Natural killer cell (primary cell): Measurements from ENCODE around the gene STX16. TPM values are rescaled to one million over a fixed set of nuclear protein-coding genes. Genes with fewer than 3 reads are reported as not detected.

Source experiments
- ATAC-seq, 3 donors: fragments of 150-1000 bp in 2 of 3; fragments of 200-7000 bp in 1 of 3; cut with Tn5 transposase; 1 replicate in 1 of 3; 2 replicates in 2 of 3; pipeline ENCODE4 v1.10.0; 2021; ENCODE audit warnings: mild to moderate bottlenecking in 2 of 3, moderate library complexity in 2 of 3
- DNase-seq, 2 donors: peaks; one replicate each; pipeline versions ENCODE4 v3.0.0 to v3.0.0-alpha.2; 2013 to 2021; ENCODE audit warnings: mixed read lengths in 1 of 2
- H3K27ac ChIP-seq: one replicate; pipeline ENCODE4 v1.5.1; 2013; ENCODE audit warnings: mild to moderate bottlenecking, low read length
- H3K27me3 ChIP-seq: one replicate; pipeline ENCODE4 v1.6.1; 2013; ENCODE audit warnings: low read length; ENCODE audit not compliant: control insufficient read depth, insufficient read depth
- H3K36me3 ChIP-seq: one replicate; pipeline ENCODE4 v1.6.1; 2013; ENCODE audit warnings: low read length; ENCODE audit not compliant: control insufficient read depth, insufficient read depth
- H3K4me1 ChIP-seq: one replicate; pipeline ENCODE4 v1.6.1; 2013; ENCODE audit warnings: low read length; ENCODE audit not compliant: control insufficient read depth, insufficient read depth
- H3K4me3 ChIP-seq: one replicate; pipeline ENCODE4 v1.5.1; 2013; ENCODE audit warnings: low read length
- H3K9me3 ChIP-seq: one replicate; pipeline ENCODE4 v1.6.1; 2013; ENCODE audit warnings: low read length; ENCODE audit not compliant: control insufficient read depth, insufficient read depth
- H3K27ac Mint-ChIP-seq, 2 donors: one replicate each; pipeline ENCODE4 v1.8.0; 2022; ENCODE audit warnings: mild to moderate bottlenecking in 2 of 2, mixed read lengths in 2 of 2, moderate library complexity in 1 of 2
- H3K27me3 Mint-ChIP-seq, 2 donors: one replicate each; pipeline ENCODE4 v1.8.0; 2022; ENCODE audit warnings: low read depth in 2 of 2, mixed read lengths in 2 of 2
- H3K36me3 Mint-ChIP-seq: one replicate; pipeline ENCODE4 v1.8.0; 2022; ENCODE audit warnings: mixed read lengths
- H3K4me1 Mint-ChIP-seq, 2 donors: one replicate each; pipeline ENCODE4 v1.8.0; 2022; ENCODE audit warnings: mixed read lengths in 2 of 2
- H3K4me3 Mint-ChIP-seq: one replicate; pipeline ENCODE4 v1.8.0; 2022; ENCODE audit warnings: mild to moderate bottlenecking, moderate library complexity, mixed read lengths
- H3K9me3 Mint-ChIP-seq, 2 donors: one replicate each; pipeline ENCODE4 v1.8.0; 2022; ENCODE audit warnings: mixed read lengths in 2 of 2
- WGBS: methylation state at CpG from one replicate; pipeline ENCODE4 v1.1.7; 2013; ENCODE audit warnings: missing lambda C conversion rate; ENCODE audit not compliant: insufficient coverage; 5-methylcytosine and 5-hydroxymethylcytosine counted together
- intact Hi-C: fragments of 100-400 bp; cut with micrococcal nuclease; formaldehyde crosslinking; loops from one replicate; pipeline ENCODE4 v1.14.2; 2022
- total RNA-seq, 4 donors: library from RNA; stranded (reverse); fragments of 120-200 nt in 1 of 4; gene quantifications; one replicate each; pipeline versions ENCODE4 v1.2.3 to v1.2.4, GENCODE V29; 2013 to 2022
- TF ChIP-seq, protein P1 (sequence below): fragments of 200-600 bp; IDR thresholded peaks from one replicate; pipeline ENCODE4 v1.8.0; 2022; ENCODE audit warnings: antibody characterized with exemption

The STX16 gene
- total RNA-seq, 3 donors from 2014 or later (not counting 1 experiment from before 2014, with no cell fraction given), result 136 to 146 (median 143) TPM

DNA sequence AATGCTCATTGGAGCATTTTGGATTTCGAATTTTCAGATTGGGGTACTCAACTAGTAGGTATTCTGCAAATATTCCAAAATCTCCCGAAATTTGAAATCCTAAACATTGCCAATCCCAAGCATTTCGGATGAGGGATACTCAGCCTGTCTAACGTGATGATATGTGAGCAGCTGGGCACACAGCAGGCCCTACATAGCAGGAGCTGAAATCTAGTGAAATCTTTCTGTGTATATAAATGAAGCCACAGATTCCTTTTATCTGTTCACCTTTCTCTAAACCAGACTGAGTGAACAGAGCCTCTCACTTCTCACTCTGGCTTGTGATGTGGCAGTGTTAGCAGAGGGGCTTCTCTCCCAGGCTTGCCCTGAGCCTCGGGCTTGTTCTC, 17.8 kb downstream of the STX16 start:
- Histone ChIP-seq H3K4me1 (no peaks in the 10 kb centered on the region), H3K27me3 (no peaks in the 10 kb centered on the region), H3K36me3 (peaks cover 50% of the 10 kb centered on the region), H3K27ac (no peak overlapping the region), H3K9me3 (no peaks in the 10 kb centered on the region), H3K4me3 (no peak overlapping the region)
- Mint-ChIP-seq H3K36me3 (peaks cover 5% of the 10 kb centered on the region), H3K4me1 (peaks cover 10% of the 10 kb centered on the region in 2 donors), H3K27ac (no peak overlapping the region), H3K9me3 (no peaks in the 10 kb centered on the region), H3K27me3 (no peaks in the 10 kb centered on the region), H3K4me3 (no peak overlapping the region)
- intact Hi-C loops, result no loop called here
- TF ChIP-seq, protein P1, sequence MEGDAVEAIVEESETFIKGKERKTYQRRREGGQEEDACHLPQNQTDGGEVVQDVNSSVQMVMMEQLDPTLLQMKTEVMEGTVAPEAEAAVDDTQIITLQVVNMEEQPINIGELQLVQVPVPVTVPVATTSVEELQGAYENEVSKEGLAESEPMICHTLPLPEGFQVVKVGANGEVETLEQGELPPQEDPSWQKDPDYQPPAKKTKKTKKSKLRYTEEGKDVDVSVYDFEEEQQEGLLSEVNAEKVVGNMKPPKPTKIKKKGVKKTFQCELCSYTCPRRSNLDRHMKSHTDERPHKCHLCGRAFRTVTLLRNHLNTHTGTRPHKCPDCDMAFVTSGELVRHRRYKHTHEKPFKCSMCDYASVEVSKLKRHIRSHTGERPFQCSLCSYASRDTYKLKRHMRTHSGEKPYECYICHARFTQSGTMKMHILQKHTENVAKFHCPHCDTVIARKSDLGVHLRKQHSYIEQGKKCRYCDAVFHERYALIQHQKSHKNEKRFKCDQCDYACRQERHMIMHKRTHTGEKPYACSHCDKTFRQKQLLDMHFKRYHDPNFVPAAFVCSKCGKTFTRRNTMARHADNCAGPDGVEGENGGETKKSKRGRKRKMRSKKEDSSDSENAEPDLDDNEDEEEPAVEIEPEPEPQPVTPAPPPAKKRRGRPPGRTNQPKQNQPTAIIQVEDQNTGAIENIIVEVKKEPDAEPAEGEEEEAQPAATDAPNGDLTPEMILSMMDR, result no peak
- DNase-seq, result no peak
- no peak for ATAC-seq
- whole genome bisulfite sequencing, result 96% methylated on average over 5 of the region's 5 CpGs

DNA sequence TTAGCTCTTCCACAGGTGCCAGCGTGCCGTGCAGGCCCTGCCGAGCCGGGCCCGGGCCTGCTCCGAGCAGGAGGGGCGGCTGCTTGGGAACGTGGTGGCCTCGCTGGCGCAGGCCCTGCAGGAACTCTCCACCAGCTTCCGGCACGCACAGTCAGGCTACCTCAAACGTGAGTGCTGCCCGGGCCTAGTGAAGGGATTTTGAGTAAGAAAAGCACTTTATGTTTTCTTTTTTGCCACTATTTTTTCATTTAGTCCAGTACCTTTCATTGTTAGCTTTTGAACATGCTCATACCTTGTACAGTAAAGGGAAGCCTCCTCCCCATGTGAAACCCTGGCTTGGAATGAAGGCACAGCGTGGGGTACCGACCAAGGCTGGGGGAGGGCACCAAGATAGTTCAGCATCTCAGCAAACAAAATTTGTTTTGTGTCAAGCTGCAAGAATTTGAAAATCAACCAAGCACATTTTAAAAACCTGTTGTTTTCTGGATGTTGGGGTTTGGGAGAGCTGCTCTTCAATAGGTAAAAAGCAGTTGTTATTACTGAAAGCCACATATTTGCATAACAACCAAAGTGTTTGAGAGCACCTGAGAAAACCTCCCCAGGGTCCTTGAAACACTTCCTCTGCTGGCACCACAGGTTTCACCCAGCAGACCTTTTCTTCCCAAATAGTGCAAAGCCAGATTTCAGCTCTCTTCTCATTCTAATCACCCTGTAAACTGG, 18.4 kb downstream of the STX16 start:
- H3K4me3 ChIP-seq, result no peak overlapping the region
- WGBS, result 92% methylated on average over 16 of the region's 16 CpGs
- no peak overlapping the region for H3K4me3 Mint-ChIP-seq
- peaks cover 56% of the 10 kb centered on the region for H3K36me3 ChIP-seq
- peaks cover 10% of the 10 kb centered on the region in 2 donors for H3K4me1 Mint-ChIP-seq
- no peak for DNase-seq
- H3K36me3 Mint-ChIP-seq, result peaks cover 10% of the 10 kb centered on the region
- TF ChIP-seq, protein P1, result no peak
- no peaks in the 10 kb centered on the region for H3K27me3 ChIP-seq
- intact Hi-C loops, result no loop called here
- H3K9me3 Mint-ChIP-seq, result no peaks in the 10 kb centered on the region
- H3K27ac Mint-ChIP-seq, result no peak overlapping the region
- no peaks in the 10 kb centered on the region for H3K27me3 Mint-ChIP-seq
- no peaks in the 10 kb centered on the region for H3K9me3 ChIP-seq
- no peaks in the 10 kb centered on the region for H3K4me1 ChIP-seq
- no peak for ATAC-seq
- no peak overlapping the region for H3K27ac ChIP-seq

DNA sequence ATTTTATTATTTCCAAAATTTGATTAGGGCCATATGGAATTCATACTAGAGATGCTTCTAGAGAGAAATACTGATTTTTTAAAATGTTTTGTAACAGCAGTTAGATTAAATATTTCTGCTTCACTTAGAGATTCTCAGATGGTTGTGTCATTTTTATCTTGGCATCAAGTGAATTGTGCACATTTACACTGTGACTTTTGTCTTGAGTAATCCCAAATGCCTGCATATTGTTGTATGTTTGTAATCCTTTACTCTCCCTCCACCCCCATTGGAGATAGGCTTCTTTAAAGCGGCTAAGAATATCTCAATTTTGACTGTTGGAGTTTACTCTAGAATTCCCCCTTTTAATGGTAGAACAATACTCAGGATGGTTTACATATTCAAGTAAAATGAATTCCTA, 19.0 kb downstream of the STX16 start:
- peaks cover 8 to 10% of the 10 kb centered on the region in 2 donors for H3K4me1 Mint-ChIP-seq
- no peaks in the 10 kb centered on the region for H3K27me3 ChIP-seq
- no CpG with 5 or more reads among the region's 1 CpG for WGBS
- peaks cover 10% of the 10 kb centered on the region for H3K36me3 Mint-ChIP-seq
- H3K27me3 Mint-ChIP-seq, result no peaks in the 10 kb centered on the region
- no peak overlapping the region for H3K4me3 Mint-ChIP-seq
- no peak overlapping the region for H3K4me3 ChIP-seq
- intact Hi-C loops, result no loop called here
- no peaks in the 10 kb centered on the region for H3K4me1 ChIP-seq
- DNase-seq (no peak), ATAC-seq (no peak)
- H3K9me3 ChIP-seq, result no peaks in the 10 kb centered on the region
- peaks cover 59% of the 10 kb centered on the region for H3K36me3 ChIP-seq
- TF ChIP-seq, protein P1, result no peak
- no peak overlapping the region for H3K27ac ChIP-seq
- no peak overlapping the region for H3K27ac Mint-ChIP-seq
- no peaks in the 10 kb centered on the region for H3K9me3 Mint-ChIP-seq

DNA sequence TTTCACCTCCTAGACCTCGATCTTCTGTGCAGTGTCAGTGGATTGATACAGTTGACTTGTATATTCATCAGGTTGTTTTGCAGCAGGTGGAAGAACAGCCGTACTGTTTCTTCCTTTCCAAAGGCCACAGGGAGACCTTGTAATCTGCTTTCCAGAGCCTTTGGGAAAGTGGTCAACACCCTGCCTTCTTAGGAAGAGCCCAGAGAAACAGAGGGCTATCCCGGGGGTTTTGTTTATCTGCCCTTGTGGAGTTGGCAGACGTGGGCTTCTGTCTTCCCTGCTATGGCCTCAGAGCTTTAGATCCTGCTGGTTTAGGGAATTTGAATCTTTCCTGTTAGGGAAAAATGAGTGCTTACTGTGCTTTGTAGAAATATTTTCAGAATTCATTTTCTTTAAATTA, 19.6 kb downstream of the STX16 start:
- TF ChIP-seq, protein P1, result no peak
- H3K27me3 Mint-ChIP-seq, result no peaks in the 10 kb centered on the region
- no peak for DNase-seq
- ATAC-seq, result no peak
- Histone ChIP-seq H3K4me1 (no peaks in the 10 kb centered on the region), H3K36me3 (peaks cover 64% of the 10 kb centered on the region), H3K9me3 (no peaks in the 10 kb centered on the region), H3K27ac (no peak overlapping the region), H3K4me3 (no peak overlapping the region), H3K27me3 (no peaks in the 10 kb centered on the region)
- H3K4me3 Mint-ChIP-seq, result no peak overlapping the region
- peaks cover 11% of the 10 kb centered on the region for H3K36me3 Mint-ChIP-seq
- H3K9me3 Mint-ChIP-seq, result no peaks in the 10 kb centered on the region
- intact Hi-C loops, result no loop called here
- H3K4me1 Mint-ChIP-seq, result peaks cover 4 to 10% of the 10 kb centered on the region in 2 donors
- H3K27ac Mint-ChIP-seq, result no peak overlapping the region
- WGBS, result 91% methylated on average over 3 of the region's 4 CpGs
